ENCODE results near the gene CASK. TPM values are rescaled to one million over a fixed set of nuclear protein-coding genes. Genes with fewer than 3 reads are reported as not detected.

CASK gene
- total RNA-seq, 1 experiment from 2014 or later: 54.6 TPM

- TF ChIP-seq ZMAT4 (CRISPR knock-in tag; IDR thresholded peaks at IDR 0.05): no peak
- TF ChIP-seq RORB (CRISPR knock-in tag; IDR thresholded peaks at IDR 0.05): no peak
- TF ChIP-seq TCF7 (CRISPR knock-in tag; IDR thresholded peaks at IDR 0.05; ENCODE audit: low read depth): no peak
- no peak for TF ChIP-seq CREM (CRISPR knock-in tag; IDR thresholded peaks at IDR 0.05)
- no peak for TF ChIP-seq ATF2 (CRISPR knock-in tag; IDR thresholded peaks at IDR 0.05; ENCODE audit: borderline replicate concordance, low read depth)
- TF ChIP-seq NFYB (CRISPR knock-in tag; conservative IDR thresholded peaks at IDR 0.05; ENCODE audit: low read depth): no peak
- TF ChIP-seq E2F4 (CRISPR knock-in tag; IDR thresholded peaks at IDR 0.05; ENCODE audit: borderline replicate concordance, low read depth): no peak
- TF ChIP-seq ZNF671 (CRISPR knock-in tag; IDR thresholded peaks at IDR 0.05): no peak
- no peak for TF ChIP-seq SP1 (CRISPR knock-in tag; conservative IDR thresholded peaks at IDR 0.05)
- TF ChIP-seq IRF2 (CRISPR knock-in tag; IDR thresholded peaks at IDR 0.05; ENCODE audit: borderline replicate concordance, low read depth): no peak
- no peak for TF ChIP-seq ZNF232 (CRISPR knock-in tag; IDR thresholded peaks at IDR 0.05)
- no peak for TF ChIP-seq ETV6 (CRISPR knock-in tag; IDR thresholded peaks at IDR 0.05)
- no peak for TF ChIP-seq MLX (CRISPR knock-in tag; IDR thresholded peaks at IDR 0.05)
Observed at GRCh38 chrX:41490446-41490845, 432.9 kb downstream of the CASK start (continued).

- H3K36me3 Mint-ChIP-seq: peaks cover 5% of the 10 kb centered on the region
- peaks cover 3% of the 10 kb centered on the region for H3K9me3 Mint-ChIP-seq
- no peaks in the 10 kb centered on the region for H3K27me3 Mint-ChIP-seq (ENCODE audit: low read depth)
- no peak for ATAC-seq
- ChIA-PET POLR2A (no interaction called here), CTCF (interaction anchor here (1.3 to 1.6 kb wide), 2 partner anchors 9 to 278 kb away, joined by 4 to 8 read pairs; no protein-coding TSS in a partner anchor)
- no peak overlapping the region for H3K27ac Mint-ChIP-seq
- peaks cover 29% of the 10 kb centered on the region for H3K4me1 Mint-ChIP-seq
- H3K4me3 Mint-ChIP-seq: no peak overlapping the region
- TF ChIP-seq FOXP4 (CRISPR knock-in tag; IDR thresholded peaks at IDR 0.05) (no peak), TCF7 (CRISPR knock-in tag; IDR thresholded peaks at IDR 0.05; ENCODE audit: low read depth) (no peak), ZSCAN18 (CRISPR knock-in tag; IDR thresholded peaks at IDR 0.05) (no peak)
- DNase-seq (ENCODE audit: low spot score): no peak
Observed at GRCh38 chrX:41482154-41482850, 441.1 kb downstream of the CASK start.

All from WTC11 (cell line).